ENCODE data around the gene ANKRD33. TPM values are rescaled to one million over a fixed set of nuclear protein-coding genes. Genes with fewer than 3 reads are reported as not detected.

Gene ANKRD33
- total and polyA plus RNA-seq, 2 experiments from 2014 or later = 0.27 to 1.7 TPM

DNA sequence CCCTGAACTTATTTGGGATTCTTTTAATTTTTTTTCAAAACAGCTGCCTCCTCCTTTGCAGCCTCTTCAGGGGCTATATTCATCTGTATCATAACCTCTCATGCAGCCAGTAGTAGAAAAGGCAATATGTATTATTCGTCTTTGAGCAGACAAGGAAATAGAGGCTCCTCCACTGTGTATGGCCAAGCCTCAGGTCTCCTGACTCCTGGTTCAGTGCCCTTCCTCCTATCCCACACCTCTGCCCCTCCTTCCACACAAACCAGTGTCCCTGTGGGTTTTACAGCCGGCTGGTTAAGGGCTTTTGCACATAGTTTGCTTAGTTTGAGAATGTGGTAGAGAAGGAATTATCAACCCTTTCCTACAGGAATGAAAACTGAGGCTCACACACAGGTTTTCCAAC, 10.6 kb downstream of the ANKRD33 start:
- H3K79me2 ChIP-seq (replicated peaks; ENCODE audit: insufficient read depth) = no peaks in the 10 kb centered on the region
- Mint-ChIP-seq H3K27ac (no peak overlapping the region), H3K4me3 (no peak overlapping the region), H3K36me3 (ENCODE audit: low read depth) (no peaks in the 10 kb centered on the region), H3K4me1 (peaks cover 2% of the 10 kb centered on the region; the same call in 1 of the 3 replicates), H3K27me3 (ENCODE audit: insufficient read depth, low read depth, poor library complexity) (peaks cover 8% of the 10 kb centered on the region), H3K9me3 (no peaks in the 10 kb centered on the region)
- H2AFZ ChIP-seq = peak overlapping the region; percentile 56; the same call in 1 of the 2 replicates
- no peaks in the 10 kb centered on the region for H3F3A ChIP-seq (replicated peaks; ENCODE audit: low read depth)
- no peak for ATAC-seq
- no peaks in the 10 kb centered on the region for H3K4me1 ChIP-seq (ENCODE audit: insufficient read depth)
- H4K20me1 ChIP-seq (replicated peaks; ENCODE audit: insufficient read depth) = no peaks in the 10 kb centered on the region
- no peaks in the 10 kb centered on the region for H3K36me3 ChIP-seq (ENCODE audit: insufficient read depth)
- no peak overlapping the region for H3K27ac ChIP-seq (ENCODE audit: low read depth)
- no peak for DNase-seq (ENCODE audit: low spot score)
- no peak overlapping the region for H3K4me3 ChIP-seq
- H3K4me2 ChIP-seq = no peak overlapping the region
- TF ChIP-seq EZH2phosphoT487 (IDR thresholded peaks at IDR 0.05; ENCODE audit: unreplicated experiment) (no peak), ZNF462 (CRISPR knock-in tag; IDR thresholded peaks at IDR 0.05) (no peak), NANOG (IDR thresholded peaks at IDR 0.05; ENCODE audit: borderline replicate concordance) (no peak), ZNF114 (CRISPR knock-in tag; IDR thresholded peaks at IDR 0.05) (no peak), ZNF331 (CRISPR knock-in tag; IDR thresholded peaks at IDR 0.05; ENCODE audit: low read depth) (no peak), JUNB (IDR thresholded peaks at IDR 0.05; ENCODE audit: unreplicated experiment) (no peak), STAT1 (IDR thresholded peaks at IDR 0.05; ENCODE audit: unreplicated experiment) (no peak), CTCF (conservative IDR thresholded peaks at IDR 0.05; ENCODE audit: low read depth in 2 of 2) (no peak), POLR2AphosphoS5 (IDR thresholded peaks at IDR 0.05; ENCODE audit: low read depth) (no peak), REST (IDR thresholded peaks at IDR 0.05; ENCODE audit: unreplicated experiment) (no peak), CREB1 (CRISPR knock-in tag; IDR thresholded peaks at IDR 0.05; ENCODE audit: low read depth) (no peak), ETS1 (IDR thresholded peaks at IDR 0.05) (no peak), EZH2 (IDR thresholded peaks at IDR 0.05; ENCODE audit: low read depth, unreplicated experiment) (no peak)
- H3K9me2 ChIP-seq (ENCODE audit: insufficient read depth) = no peaks in the 10 kb centered on the region
- H3K27me3 ChIP-seq (ENCODE audit: insufficient read depth) = no peaks in the 10 kb centered on the region
